SU-DHL-6 (cell line): ENCODE results near the gene ZP3.
"Not testable (repeated sequence)": the region's sequence is repeated elsewhere in the genome, so short reads cannot be mapped to it uniquely, and the experiment has no call there.

Source experiments
- EZH2phosphoT487 ChIP-seq: fragments of 200-600 bp; sonication (generic), shearing (Covaris generic); conservative IDR thresholded peaks from 2 replicates; pipeline ENCODE4 v1.6.1; 2018; ENCODE audit warnings: mild to moderate bottlenecking, antibody characterized with exemption, low read length, moderate library complexity, mixed read lengths
- TF ChIP-seq, protein P1 (sequence below): fragments of 200-600 bp; sonication (generic); IDR thresholded peaks from one replicate; pipeline ENCODE4 v1.5.1; 2017; ENCODE audit warnings: antibody characterized with exemption, mild to moderate bottlenecking, low read length, moderate library complexity; ENCODE audit not compliant: insufficient read depth, poor library complexity, severe bottlenecking

DNA sequence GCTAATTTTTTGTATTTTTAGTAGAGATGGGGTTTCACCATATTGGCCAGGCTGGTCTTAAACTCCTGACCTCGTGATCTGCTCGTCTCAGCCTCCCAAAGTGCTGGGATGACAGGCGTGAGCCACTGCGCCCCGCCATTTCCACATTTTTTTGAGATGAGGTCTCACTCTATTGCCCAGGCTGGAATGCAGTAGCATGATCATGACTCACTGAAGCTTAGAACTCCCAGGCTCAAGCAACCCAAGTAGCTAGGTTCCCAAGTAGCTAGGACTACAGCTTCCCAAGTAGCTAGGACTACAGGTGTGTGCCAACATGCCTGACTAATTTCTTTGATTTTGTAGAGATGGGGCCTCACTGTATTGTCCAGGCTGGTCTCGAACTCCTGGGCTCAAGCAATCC is 3.7 kb upstream of the ZP3 start:
- TF ChIP-seq, protein P1, sequence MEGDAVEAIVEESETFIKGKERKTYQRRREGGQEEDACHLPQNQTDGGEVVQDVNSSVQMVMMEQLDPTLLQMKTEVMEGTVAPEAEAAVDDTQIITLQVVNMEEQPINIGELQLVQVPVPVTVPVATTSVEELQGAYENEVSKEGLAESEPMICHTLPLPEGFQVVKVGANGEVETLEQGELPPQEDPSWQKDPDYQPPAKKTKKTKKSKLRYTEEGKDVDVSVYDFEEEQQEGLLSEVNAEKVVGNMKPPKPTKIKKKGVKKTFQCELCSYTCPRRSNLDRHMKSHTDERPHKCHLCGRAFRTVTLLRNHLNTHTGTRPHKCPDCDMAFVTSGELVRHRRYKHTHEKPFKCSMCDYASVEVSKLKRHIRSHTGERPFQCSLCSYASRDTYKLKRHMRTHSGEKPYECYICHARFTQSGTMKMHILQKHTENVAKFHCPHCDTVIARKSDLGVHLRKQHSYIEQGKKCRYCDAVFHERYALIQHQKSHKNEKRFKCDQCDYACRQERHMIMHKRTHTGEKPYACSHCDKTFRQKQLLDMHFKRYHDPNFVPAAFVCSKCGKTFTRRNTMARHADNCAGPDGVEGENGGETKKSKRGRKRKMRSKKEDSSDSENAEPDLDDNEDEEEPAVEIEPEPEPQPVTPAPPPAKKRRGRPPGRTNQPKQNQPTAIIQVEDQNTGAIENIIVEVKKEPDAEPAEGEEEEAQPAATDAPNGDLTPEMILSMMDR: not testable (repeated sequence)
- not testable (repeated sequence) for TF ChIP-seq EZH2phosphoT487
